SU-DHL-6 (cell line): ENCODE measurements around the gene NUBPL.

Source experiments
- CTCF ChIP-seq: fragments of 200-600 bp; sonication (generic); IDR thresholded peaks from one replicate; pipeline ENCODE4 v1.5.1; 2017; ENCODE audit warnings: antibody characterized with exemption, mild to moderate bottlenecking, low read length, moderate library complexity; ENCODE audit not compliant: insufficient read depth, poor library complexity, severe bottlenecking
- EZH2phosphoT487 ChIP-seq: fragments of 200-600 bp; sonication (generic), shearing (Covaris generic); conservative IDR thresholded peaks from 2 replicates; pipeline ENCODE4 v1.6.1; 2018; ENCODE audit warnings: mild to moderate bottlenecking, antibody characterized with exemption, low read length, moderate library complexity, mixed read lengths

GRCh38 chr14:31879661-31880348 is 318.6 kb downstream of the NUBPL start:
- TF ChIP-seq CTCF (no peak), EZH2phosphoT487 (no peak)
